ENCODE results near the gene WDR46. TPM values are rescaled to one million over a fixed set of nuclear protein-coding genes. Genes with fewer than 3 reads are reported as not detected.
A peak's percentile ranks its signal among the peaks of the same experiment; 100 is the strongest.

WDR46 gene
- total and polyA plus RNA-seq, 10 of the 15 experiments (the other 5 are each of a cell fraction or from before 2014, with no cell fraction given), result 10.1 to 147 (median 86.0) TPM

GRCh38 chr6:33312361-33313104, 23.5 kb upstream of the WDR46 start:
- RAD21 ChIA-PET (ENCODE audit: unreplicated experiment), result interaction anchor here (0.8 to 2.1 kb wide), 9 partner anchors 8 to 35 kb away, joined by 3 to 7 read pairs (median 3); partner anchors contain the start of genes B3GALT4, PFDN6 and WDR46
- DNase-seq (ENCODE audit: low read depth, low spot score) (no peak), ATAC-seq (peak; percentile 60), FAIRE-seq (peak; percentile 80)
- Histone ChIP-seq H3K4me3 (peak overlapping the region; percentile 99), H3K27ac (ENCODE audit: control insufficient read depth, insufficient read depth) (peak overlapping the region; percentile 96), H4K20me1 (ENCODE audit: control insufficient read depth, insufficient read depth) (no peaks in the 10 kb centered on the region), H3K36me3 (ENCODE audit: control insufficient read depth in 2 of 2, insufficient read depth in 2 of 2, low read length in 1 of 2) (peaks cover 0 to 4% of the 10 kb centered on the region in 2 experiments; a peak in 2 of 4 replicates), H3K9me3 (replicated peaks; ENCODE audit: control insufficient read depth, insufficient read depth, low read length) (no peaks in the 10 kb centered on the region), H2AFZ (ENCODE audit: control insufficient read depth, low read depth, low read length) (no peak overlapping the region), H3K9ac (ENCODE audit: control insufficient read depth, insufficient read depth, low read length) (peak overlapping the region; percentile 97), H3K4me1 (ENCODE audit: control insufficient read depth, insufficient read depth, low read length) (peaks cover 20% of the 10 kb centered on the region), H3K79me2 (ENCODE audit: control insufficient read depth, insufficient read depth, low read length) (peaks cover 61% of the 10 kb centered on the region), H3K27me3 (replicated peaks in 1 of 2; ENCODE audit: control insufficient read depth in 2 of 2, insufficient read depth in 2 of 2, low read length in 1 of 2) (no peaks in the 10 kb centered on the region), H3K4me2 (ENCODE audit: control insufficient read depth, insufficient read depth) (peak overlapping the region; percentile 77)
- WGBS (ENCODE audit: insufficient coverage, insufficient replicate concordance, low lambda C conversion rate, missing lambda C conversion rate), result 1% methylated on average over 29 of the region's 29 CpGs
- intact Hi-C loops (cut with micrococcal nuclease; ENCODE audit: unreplicated experiment) (no loop called here), in situ Hi-C loops (cut with MboI) (no loop called here)
- BruUV-seq (replicated peaks), result no TSS peak
- CTCF ChIA-PET, result interaction anchor here (1.0 to 4.7 kb wide), 8 partner anchors 12 to 119 kb away, joined by 3 to 30 read pairs (median 4); partner anchors contain the start of genes B3GALT4, KIFC1 and RGL2
- SMC1A ChIA-PET (ENCODE audit: uncharacterized antibody, unreplicated experiment), result interaction anchor here (0.7 to 2.1 kb wide), 6 partner anchors 11 to 128 kb away, joined by 3 to 7 read pairs (median 4); partner anchors contain the start of genes PFDN6 and WDR46
- POLR2A ChIA-PET, result interaction anchor here (0.5 to 4.5 kb wide), 15 partner anchors 9 to 267 kb away, joined by 3 to 41 read pairs (median 4); partner anchors contain the start of genes B3GALT4, CUTA, PFDN6 and RGL2
- TF ChIP-seq DPF2 (IDR thresholded peaks at IDR 0.05), result no peak
- TF ChIP-seq RUNX3 (IDR thresholded peaks at IDR 0.05; ENCODE audit: low read length), result peak; percentile 31; the same call in 1 of the 2 replicates
- peak; percentile 9 to 41; a peak in 1 of 4 replicates for TF ChIP-seq BHLHE40 (IDR thresholded peaks at IDR 0.05; ENCODE audit: borderline replicate concordance in 1 of 2, low read depth in 2 of 2, low read length in 1 of 2)
- TF ChIP-seq PAX5 (IDR thresholded peaks at IDR 0.05; ENCODE audit: borderline replicate concordance, low read depth, low read length), result no peak
- TF ChIP-seq EGR1 (IDR thresholded peaks at IDR 0.05; ENCODE audit: borderline replicate concordance in 1 of 2, low read depth in 2 of 2, low read length in 2 of 2), result peak; percentile 16 to 68; a peak in 2 of 3 replicates
- TF ChIP-seq BACH1 (IDR thresholded peaks at IDR 0.05; ENCODE audit: borderline replicate concordance), result 0 out of 2 replicates have a peak, but pooled peaks have one; percentile 33
- TF ChIP-seq CBX5 (IDR thresholded peaks at IDR 0.05; ENCODE audit: low read depth), result no peak
- TF ChIP-seq ZNF217 (IDR thresholded peaks at IDR 0.05), result no peak
- TF ChIP-seq RELA (IDR thresholded peaks at IDR 0.05; ENCODE audit: borderline replicate concordance, partially characterized antibody), result no peak
- TF ChIP-seq CREM (IDR thresholded peaks at IDR 0.05; ENCODE audit: low read depth), result 0 out of 2 replicates have a peak, but pooled peaks have one; percentile 16
- TF ChIP-seq RB1 (IDR thresholded peaks at IDR 0.05; ENCODE audit: borderline replicate concordance), result no peak
- peak; percentile 56; the same call in 1 of the 2 replicates for TF ChIP-seq SIN3A (IDR thresholded peaks at IDR 0.05; ENCODE audit: low read depth, low read length)
- peak; percentile 26 for TF ChIP-seq PBX3 (IDR thresholded peaks at IDR 0.05; ENCODE audit: insufficient replicate concordance, low read depth, low read length)
- TF ChIP-seq RAD51 (IDR thresholded peaks at IDR 0.05), result peak; percentile 85
- no peak for TF ChIP-seq RBBP5 (conservative IDR thresholded peaks at IDR 0.05)
- peak; percentile 32 for TF ChIP-seq USF1 (IDR thresholded peaks at IDR 0.05; ENCODE audit: borderline replicate concordance, extremely low read length, insufficient read depth, low read depth, low read length)
- TF ChIP-seq CEBPB (IDR thresholded peaks at IDR 0.05; ENCODE audit: borderline replicate concordance in 1 of 2, low read depth in 2 of 2, low read length in 2 of 2), result no peak
- TF ChIP-seq LARP7 (IDR thresholded peaks at IDR 0.05), result no peak
- no peak for TF ChIP-seq HCFC1 (IDR thresholded peaks at IDR 0.05; ENCODE audit: low read length)
- no peak for TF ChIP-seq TAF1 (IDR thresholded peaks at IDR 0.05; ENCODE audit: borderline replicate concordance, low read depth, low read length)

Data from GM12878 (cell line).